K562 treated with DMSO at 1 percent for 48 hours (cell line): ENCODE measurements around the gene AMACR. TPM values are rescaled to one million over a fixed set of nuclear protein-coding genes. Genes with fewer than 3 reads are reported as not detected.

Experiments
- total RNA-seq: library from RNA; unstranded; fragments of 300-600 nt; gene quantifications from 2 replicates; pipeline ENCODE4 v1.2.3, GENCODE V29; 2022; ENCODE audit warnings: low replicate concordance; ENCODE audit errors: extremely low read depth

Gene AMACR
- total RNA-seq = not detected in 2 replicates

GRCh38 chr5:34007621-34008600 is at the start of gene AMACR:
TSS of gene AMACR (minus strand) at chr5:34008050. CDS start at chr5:34008019, 31 bp downstream.

GRCh38 chr5:34043099-34043876 is 35.4 kb upstream of the AMACR start, which contains the start of gene C1QTNF3:
TSS of gene C1QTNF3 (minus strand) at chr5:34043213. CDS start at chr5:34043125, 88 bp downstream.

GRCh38 chr5:33984671-33985124 is 23.2 kb downstream of the AMACR start, which contains the start of gene SLC45A2:
TSS of gene SLC45A2 (minus strand) at chr5:33984693. CDS start at chr5:33984583, 110 bp downstream.

GRCh38 chr5:33936381-33937016 is 71.4 kb downstream of the AMACR start, which contains the start of gene RXFP3:
TSS of gene RXFP3 (plus strand) at chr5:33936386. CDS start at chr5:33936741, 355 bp downstream.

Other genes with a start within 250 kb of the AMACR start
- gene ADAMTS12, start 116.1 kb downstream of the AMACR start, total RNA-seq = not detected in 2 replicates
- gene RXFP3, start 71.7 kb downstream of the AMACR start, total RNA-seq = not detected in 2 replicates
- not detected in 2 replicates for gene SLC45A2, start 23.4 kb downstream of the AMACR start, total RNA-seq
- not detected in 2 replicates for gene C1QTNF3, start 35.2 kb upstream of the AMACR start, total RNA-seq